HepG2 (cell line): ENCODE results near the gene SBK1. TPM values are rescaled to one million over a fixed set of nuclear protein-coding genes. Genes with fewer than 3 reads are reported as not detected.

Experiments
- ATF7 ChIP-seq, 2 experiments: fragments of 450-650 bp in 1 of 2; sonication (generic) in 1 of 2; formaldehyde crosslinking in 1 of 2; IDR thresholded peaks; 2 replicates each; pipeline versions ENCODE4 v1.4.0 to v1.6.1; 2016 to 2020; ENCODE audit warnings: antibody characterized with exemption in 1 of 2, mild to moderate bottlenecking in 1 of 2, missing genetic modification reagents in 1 of 2
- GABPB1 ChIP-seq: IDR thresholded peaks from 2 replicates; pipeline ENCODE4 v1.6.1; 2016; ENCODE audit warnings: mild to moderate bottlenecking, missing genetic modification reagents, moderate library complexity, missing compliant biosample characterization
- HBP1 ChIP-seq: IDR thresholded peaks from 2 replicates; pipeline ENCODE4 v1.6.1; 2016; ENCODE audit warnings: low read depth, control low read depth
- HNRNPK ChIP-seq: fragments of 200-400 bp; formaldehyde crosslinking; IDR thresholded peaks from 2 replicates; pipeline ENCODE4 v1.6.1; 2018; ENCODE audit warnings: low read length, low read depth, moderate library complexity, mild to moderate bottlenecking; ENCODE audit not compliant: poor library complexity, severe bottlenecking
- KLF9 ChIP-seq: IDR thresholded peaks from 2 replicates; pipeline ENCODE4 v1.6.1; 2016; ENCODE audit warnings: low read depth
- MAZ ChIP-seq, 2 experiments: sonication (generic) in 1 of 2; formaldehyde crosslinking in 1 of 2; IDR thresholded peaks; 2 replicates each; pipeline versions ENCODE4 v1.5.0 to v1.6.1; 2012 to 2020; ENCODE audit warnings: low read depth in 2 of 2, mild to moderate bottlenecking in 2 of 2, borderline replicate concordance in 1 of 2, improper control_type of control experiment in 1 of 2, low read length in 1 of 2, missing genetic modification reagents in 1 of 2, moderate library complexity in 1 of 2
- MXD1 ChIP-seq: sonication (generic); formaldehyde crosslinking; IDR thresholded peaks from 2 replicates; pipeline ENCODE4 v1.4.0; 2020; ENCODE audit warnings: mild to moderate bottlenecking, missing genetic modification reagents
- PAF1 ChIP-seq: IDR thresholded peaks from 2 replicates; pipeline ENCODE4 v1.6.1; 2016; ENCODE audit warnings: missing genetic modification reagents, missing compliant biosample characterization
- POGZ ChIP-seq: sonication (generic); formaldehyde crosslinking; IDR thresholded peaks from 2 replicates; pipeline ENCODE4 v1.4.0; 2020; ENCODE audit warnings: mild to moderate bottlenecking, missing genetic modification reagents
- SALL1 ChIP-seq: sonication (generic); formaldehyde crosslinking; IDR thresholded peaks from 2 replicates; pipeline ENCODE4 v1.8.0; 2022; ENCODE audit warnings: mild to moderate bottlenecking, missing genetic modification reagents
- SNAPC2 ChIP-seq: sonication (generic); formaldehyde crosslinking; IDR thresholded peaks from 2 replicates; pipeline ENCODE4 v1.8.1; 2022; ENCODE audit warnings: mild to moderate bottlenecking, missing genetic modification reagents
- SSRP1 ChIP-seq: IDR thresholded peaks from 2 replicates; pipeline ENCODE4 v1.6.1; 2016; ENCODE audit warnings: control low read depth
- TERF1 ChIP-seq: sonication (generic); formaldehyde crosslinking; IDR thresholded peaks from 2 replicates; pipeline ENCODE4 v1.8.0; 2022; ENCODE audit warnings: mild to moderate bottlenecking, missing genetic modification reagents, moderate library complexity
- XRCC5 ChIP-seq: fragments of 200-400 bp; formaldehyde crosslinking; optimal IDR thresholded peaks from 2 replicates; pipeline ENCODE3; 2017; ENCODE audit warnings: mild to moderate bottlenecking, low read length
- ZBTB1 ChIP-seq: sonication (generic); formaldehyde crosslinking; IDR thresholded peaks from 2 replicates; pipeline ENCODE4 v1.4.0; 2020; ENCODE audit warnings: missing genetic modification reagents, borderline replicate concordance
- ZNF251 ChIP-seq: sonication (generic); formaldehyde crosslinking; IDR thresholded peaks from 2 replicates; pipeline ENCODE4 v1.9.0; 2021; ENCODE audit warnings: mild to moderate bottlenecking, missing genetic modification reagents
- ZNF253 ChIP-seq: sonication (generic); formaldehyde crosslinking; IDR thresholded peaks from 2 replicates; pipeline ENCODE4 v1.8.0; 2022; ENCODE audit warnings: mild to moderate bottlenecking, missing genetic modification reagents, borderline replicate concordance
- ZNF431 ChIP-seq: sonication (generic); formaldehyde crosslinking; IDR thresholded peaks from 2 replicates; pipeline ENCODE4 v1.9.0; 2022; ENCODE audit warnings: missing genetic modification reagents, low read depth, mild to moderate bottlenecking, borderline replicate concordance
- ZNF501 ChIP-seq: sonication (generic); formaldehyde crosslinking; IDR thresholded peaks from 2 replicates; pipeline ENCODE4 v1.5.1; 2020; ENCODE audit warnings: mild to moderate bottlenecking, moderate library complexity, missing genetic modification reagents
- ZNF543 ChIP-seq: sonication (generic); formaldehyde crosslinking; IDR thresholded peaks from 2 replicates; pipeline ENCODE4 v1.4.0; 2020; ENCODE audit warnings: mild to moderate bottlenecking, missing genetic modification reagents
- ZNF558 ChIP-seq: sonication (generic); formaldehyde crosslinking; IDR thresholded peaks from 2 replicates; pipeline ENCODE4 v1.9.0; 2022; ENCODE audit warnings: mild to moderate bottlenecking, missing genetic modification reagents, borderline replicate concordance
- ZNF572 ChIP-seq: sonication (generic); formaldehyde crosslinking; IDR thresholded peaks from 2 replicates; pipeline ENCODE4 v1.5.1; 2020; ENCODE audit warnings: mild to moderate bottlenecking, missing genetic modification reagents
- ZNF883 ChIP-seq: sonication (generic); formaldehyde crosslinking; IDR thresholded peaks from 2 replicates; pipeline ENCODE4 v1.5.1; 2020; ENCODE audit warnings: mild to moderate bottlenecking, missing genetic modification reagents; ENCODE audit errors: not compliant biosample characterization
- polyA plus RNA-seq, 8 experiments: library from polyadenylated mRNA; depleted of rRNA in 3 of 8; stranded (reverse) in 7 of 8; unstranded in 1 of 8; fragments of >200 nt; fragmentation: Illumina TruSeq in 4 of 8; extraction: Trizol in 4 of 8; gene quantifications; 2 replicates each; pipeline versions ENCODE4 v1.2.1 to v1.2.3, GENCODE V29; 2011 to 2016; ENCODE audit warnings: low read depth in 4 of 8, missing spikeins in 1 of 8, mixed read lengths in 1 of 8; ENCODE audit not compliant: insufficient read depth in 1 of 8
- total RNA-seq, 5 experiments: library from RNA; depleted of rRNA; stranded (reverse); fragments of >200 nt; fragmentation: Illumina TruSeq; extraction: Trizol; gene quantifications; 2 replicates each; pipeline ENCODE4 v1.2.3, GENCODE V29; 2016; ENCODE audit warnings: low read depth in 1 of 5
- TF ChIP-seq, protein P1 (sequence below): sonication (generic); formaldehyde crosslinking; IDR thresholded peaks from 2 replicates; pipeline ENCODE4 v1.4.0; 2020; ENCODE audit warnings: low read depth, mild to moderate bottlenecking, missing genetic modification reagents

SBK1 gene
- total and polyA plus RNA-seq, 2 of the 13 experiments (the other 11 are each of a cell fraction or from before 2014, with no cell fraction given), result 0.15 to 0.17 TPM

- TF ChIP-seq, protein P1, sequence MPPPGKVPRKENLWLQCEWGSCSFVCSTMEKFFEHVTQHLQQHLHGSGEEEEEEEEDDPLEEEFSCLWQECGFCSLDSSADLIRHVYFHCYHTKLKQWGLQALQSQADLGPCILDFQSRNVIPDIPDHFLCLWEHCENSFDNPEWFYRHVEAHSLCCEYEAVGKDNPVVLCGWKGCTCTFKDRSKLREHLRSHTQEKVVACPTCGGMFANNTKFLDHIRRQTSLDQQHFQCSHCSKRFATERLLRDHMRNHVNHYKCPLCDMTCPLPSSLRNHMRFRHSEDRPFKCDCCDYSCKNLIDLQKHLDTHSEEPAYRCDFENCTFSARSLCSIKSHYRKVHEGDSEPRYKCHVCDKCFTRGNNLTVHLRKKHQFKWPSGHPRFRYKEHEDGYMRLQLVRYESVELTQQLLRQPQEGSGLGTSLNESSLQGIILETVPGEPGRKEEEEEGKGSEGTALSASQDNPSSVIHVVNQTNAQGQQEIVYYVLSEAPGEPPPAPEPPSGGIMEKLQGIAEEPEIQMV (CRISPR knock-in tag), result 0 out of 2 replicates have a peak, but pooled peaks have one; percentile 51
- TF ChIP-seq KLF9 (CRISPR knock-in tag) (no peak), ZNF501 (CRISPR knock-in tag) (no peak), ZNF572 (CRISPR knock-in tag) (0 out of 2 replicates have a peak, but pooled peaks have one; percentile 80), XRCC5 (peak; percentile 24), SALL1 (CRISPR knock-in tag) (peak; percentile 47; the same call in 1 of the 2 replicates), MXD1 (CRISPR knock-in tag) (no peak), MAZ (IDR thresholded peaks at IDR 0.05; ENCODE audit: borderline replicate concordance, low read depth, low read length) (peak; percentile 83), MAZ (CRISPR knock-in tag; IDR thresholded peaks at IDR 0.05; ENCODE audit: low read depth) (peak; percentile 34; the same call in 1 of the 2 replicates), ZNF431 (CRISPR knock-in tag) (no peak), ATF7 (IDR thresholded peaks at IDR 0.05) (no peak), ATF7 (CRISPR knock-in tag; IDR thresholded peaks at IDR 0.05) (0 out of 2 replicates have a peak, but pooled peaks have one; percentile 18), HBP1 (CRISPR knock-in tag) (peak; percentile 90; the same call in 1 of the 2 replicates), SNAPC2 (no peak), ZNF251 (CRISPR knock-in tag) (no peak), SSRP1 (CRISPR knock-in tag) (no peak), TERF1 (0 out of 2 replicates have a peak, but pooled peaks have one; percentile 64), ZNF543 (CRISPR knock-in tag) (no peak), HNRNPK (peak; percentile 63), POGZ (CRISPR knock-in tag) (no peak), ZNF558 (CRISPR knock-in tag) (no peak), ZBTB1 (no peak), GABPB1 (CRISPR knock-in tag) (peak; percentile 55; the same call in 1 of the 2 replicates), ZNF883 (peak; percentile 46), ZNF253 (CRISPR knock-in tag) (no peak), PAF1 (no peak)
Measured at GRCh38 chr16:28291651-28292626, at the start of gene SBK1 (continued).
